ENCODE measurements around the gene SBF2. TPM values are rescaled to one million over a fixed set of nuclear protein-coding genes. Genes with fewer than 3 reads are reported as not detected.
"Not testable (repeated sequence)": the region's sequence is repeated elsewhere in the genome, so short reads cannot be mapped to it uniquely, and the experiment has no call there.

SBF2 gene
- polyA plus RNA-seq, 1 experiment = 44.4 TPM

DNA sequence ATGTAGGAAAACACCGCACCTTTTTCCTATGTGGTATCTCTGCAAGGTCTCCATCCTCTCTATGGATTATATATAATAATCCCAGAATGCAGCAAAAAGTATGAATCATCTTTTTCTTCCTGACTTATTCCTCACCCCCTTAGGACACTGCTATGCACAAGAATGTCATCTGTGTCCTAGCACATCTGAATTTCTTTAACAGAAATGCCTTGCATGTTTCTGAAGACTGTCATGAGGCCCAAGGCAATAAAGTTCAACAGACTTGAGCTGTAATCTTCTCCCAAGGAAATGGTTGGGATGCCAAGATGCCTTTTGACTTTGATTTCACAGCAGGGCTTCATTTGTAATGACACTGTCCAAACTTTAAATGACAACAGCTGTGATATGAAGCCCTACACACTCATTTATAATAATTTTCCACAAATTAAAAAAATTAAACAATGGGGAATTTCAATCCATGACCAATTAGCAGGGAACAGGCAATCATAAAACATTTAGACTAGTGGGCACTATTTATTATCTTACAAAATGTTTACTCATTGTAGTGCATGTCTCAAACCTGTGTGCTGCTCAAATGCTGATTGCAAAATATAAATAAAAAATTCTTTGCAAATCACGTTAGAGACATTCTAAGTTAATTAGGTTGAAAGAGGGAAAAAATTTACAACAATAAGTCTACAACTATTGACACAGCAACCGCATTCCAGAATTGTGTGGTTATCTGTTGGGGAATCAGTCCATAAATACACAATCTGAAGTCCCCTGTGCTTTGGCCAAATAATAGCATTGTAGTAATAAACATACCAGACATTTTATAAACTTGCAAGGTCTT lies 387.8 kb downstream of the SBF2 start:
- H3K27ac ChIP-seq (ENCODE audit: low read depth, low read length) = no peak overlapping the region
- POLR2A ChIA-PET = interaction anchor here (1.0 to 2.6 kb wide), 7 partner anchors 38 to 445 kb away, joined by 3 to 19 read pairs (median 5); partner anchors contain the start of gene ADM
- peak; percentile 79 for DNase-seq (ENCODE audit: low read depth, low spot score)
- TF ChIP-seq CTCF (IDR thresholded peaks at IDR 0.05; ENCODE audit: low read depth, low read length) = no peak
- H3K4me3 ChIP-seq (ENCODE audit: low read depth, low read length) = no peak overlapping the region
- CTCF ChIA-PET = no interaction called here
- peaks cover 4% of the 10 kb centered on the region for H3K9me3 ChIP-seq (ENCODE audit: control insufficient read depth, insufficient read depth, low read length)
- H3K27me3 ChIP-seq (ENCODE audit: control insufficient read depth, insufficient read depth, low read length) = no peaks in the 10 kb centered on the region

DNA sequence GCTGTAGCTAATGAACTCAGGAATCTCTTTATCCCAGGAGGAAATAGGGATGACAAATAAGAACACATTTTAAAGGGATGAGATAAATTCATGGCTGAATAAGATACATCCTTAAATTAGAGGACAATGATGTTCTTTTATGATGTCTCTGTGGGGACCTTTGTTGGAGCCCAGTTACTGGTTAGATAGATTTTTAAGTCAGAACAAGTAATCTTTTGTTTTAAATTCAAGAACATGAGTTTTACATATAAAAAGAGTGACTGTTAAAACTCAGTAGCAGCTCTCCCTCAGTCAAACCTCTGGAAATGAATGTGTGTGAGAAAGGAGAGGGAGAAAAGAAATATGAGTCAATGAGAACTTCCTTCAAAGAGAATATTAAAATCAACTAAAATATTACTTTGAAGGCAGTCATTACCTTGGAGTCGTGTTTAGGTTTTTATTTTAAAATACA lies 388.5 kb downstream of the SBF2 start:
- Histone ChIP-seq H3K4me3 (ENCODE audit: low read depth, low read length) (no peak overlapping the region), H3K27ac (ENCODE audit: low read depth, low read length) (no peak overlapping the region), H3K27me3 (ENCODE audit: control insufficient read depth, insufficient read depth, low read length) (no peaks in the 10 kb centered on the region), H3K9me3 (ENCODE audit: control insufficient read depth, insufficient read depth, low read length) (peaks cover 2% of the 10 kb centered on the region; the same call in 1 of the 2 replicates)
- no peak for TF ChIP-seq CTCF (IDR thresholded peaks at IDR 0.05; ENCODE audit: low read depth, low read length)
- POLR2A ChIA-PET = interaction anchor here (1.0 to 2.6 kb wide), 7 partner anchors 38 to 446 kb away, joined by 3 to 19 read pairs (median 5); partner anchors contain the start of gene ADM
- no peak for DNase-seq (ENCODE audit: low read depth, low spot score)
- CTCF ChIA-PET = no interaction called here

- Histone ChIP-seq H3K27ac (ENCODE audit: low read depth, low read length) (no peak overlapping the region), H3K27me3 (ENCODE audit: control insufficient read depth, insufficient read depth, low read length) (no peaks in the 10 kb centered on the region), H3K9me3 (ENCODE audit: control insufficient read depth, insufficient read depth, low read length) (no peaks in the 10 kb centered on the region; the same call in 1 of the 2 replicates), H3K4me3 (ENCODE audit: low read depth, low read length) (no peak overlapping the region)
- TF ChIP-seq CTCF (IDR thresholded peaks at IDR 0.05; ENCODE audit: low read depth, low read length) = no peak
- CTCF ChIA-PET = interaction anchor here (0.5 kb wide), 1 partner anchor 62 kb away, joined by 3 read pairs; no protein-coding TSS in a partner anchor
- DNase-seq (ENCODE audit: low read depth, low spot score) = no peak
- POLR2A ChIA-PET = no interaction called here
Measured at GRCh38 chr11:9903579-9903978, 390.4 kb downstream of the SBF2 start.

DNA sequence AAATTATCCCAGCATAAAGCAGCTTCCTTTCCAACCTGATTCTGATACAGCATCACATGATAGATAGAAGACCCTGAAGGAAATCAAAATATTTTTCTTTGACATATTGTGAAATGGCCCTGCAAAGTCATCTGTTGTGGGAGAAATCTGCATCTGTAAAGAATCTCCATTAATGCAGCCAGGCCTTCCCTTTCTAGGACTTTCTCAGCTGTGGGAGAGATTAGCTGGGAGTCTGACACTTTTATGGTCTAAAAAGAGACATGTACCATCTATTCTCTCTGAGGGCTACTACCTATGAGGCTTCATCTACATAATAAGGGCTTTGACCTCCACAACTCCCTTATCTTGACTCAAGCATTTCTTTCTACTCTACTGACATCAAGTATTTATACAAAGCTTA lies 392.1 kb downstream of the SBF2 start:
- ChIA-PET CTCF (no interaction called here), POLR2A (no interaction called here)
- DNase-seq (ENCODE audit: low read depth, low spot score) = no peak
- no peak for TF ChIP-seq CTCF (IDR thresholded peaks at IDR 0.05; ENCODE audit: low read depth, low read length)
- no peak overlapping the region for H3K4me3 ChIP-seq (ENCODE audit: low read depth, low read length)
- no peaks in the 10 kb centered on the region for H3K27me3 ChIP-seq (ENCODE audit: control insufficient read depth, insufficient read depth, low read length)
- H3K9me3 ChIP-seq (ENCODE audit: control insufficient read depth, insufficient read depth, low read length) = no peaks in the 10 kb centered on the region
- H3K27ac ChIP-seq (ENCODE audit: low read depth, low read length) = no peak overlapping the region

DNA sequence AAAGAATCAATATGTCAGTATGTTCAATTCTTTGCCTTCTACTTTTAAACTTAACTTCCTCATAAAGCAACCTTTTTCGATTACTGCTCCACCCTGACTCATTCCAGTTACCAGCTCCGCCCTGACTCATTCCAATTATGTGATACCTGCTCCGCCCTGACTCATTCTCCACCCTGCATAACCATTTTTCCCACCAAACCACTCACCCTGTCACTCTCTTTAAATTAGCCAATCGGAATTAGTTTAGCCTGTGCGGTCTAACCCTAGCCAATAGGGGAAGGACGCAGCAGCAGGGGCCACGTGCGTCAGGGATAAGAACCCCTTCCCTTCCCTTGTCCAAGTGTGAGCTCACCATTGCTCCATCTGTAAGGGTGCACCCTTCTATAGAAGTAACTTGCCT lies 393.8 kb downstream of the SBF2 start:
- H3K27ac ChIP-seq (ENCODE audit: low read depth, low read length); H3K9me3 ChIP-seq (ENCODE audit: control insufficient read depth, insufficient read depth, low read length); CTCF ChIA-PET; H3K27me3 ChIP-seq (ENCODE audit: control insufficient read depth, insufficient read depth, low read length); H3K4me3 ChIP-seq (ENCODE audit: low read depth, low read length): not testable (repeated sequence)
- POLR2A ChIA-PET = interaction anchor here (1.4 kb wide), 1 partner anchor 141 kb away, joined by 4 read pairs; no protein-coding TSS in a partner anchor
- peak; percentile 46 for DNase-seq (ENCODE audit: low read depth, low spot score)

Measured in AG04450 (cell line).